Aorta (tissue), 5 donors: ENCODE measurements around the gene TEX52. TPM values are rescaled to one million over a fixed set of nuclear protein-coding genes. Genes with fewer than 3 reads are reported as not detected.

Source experiments
- ATAC-seq: fragments of 200-7000 bp; cut with Tn5 transposase; one replicate; pipeline ENCODE4 v1.9.1; 2022; ENCODE audit warnings: moderate library complexity; ENCODE audit not compliant: low FRiP score
- DNase-seq, 2 donors: peaks; one replicate each; pipeline ENCODE4 v3.0.0-alpha.2; 2020
- H3K27ac ChIP-seq, 2 donors: one replicate each; pipeline ENCODE4 v1.5.1; 2013; ENCODE audit warnings: low read length in 2 of 2, mild to moderate bottlenecking in 2 of 2, moderate library complexity in 2 of 2, control low read depth in 1 of 2, inconsistent platforms in 1 of 2, low read depth in 1 of 2
- H3K27me3 ChIP-seq, 2 donors: one replicate each; pipeline ENCODE4 v1.6.1; 2013; ENCODE audit warnings: control low read depth in 1 of 2, low read length in 1 of 2, mild to moderate bottlenecking in 1 of 2, moderate library complexity in 1 of 2; ENCODE audit not compliant: insufficient read depth in 2 of 2, control insufficient read depth in 1 of 2
- H3K36me3 ChIP-seq, 2 donors: one replicate each; pipeline ENCODE4 v1.6.1; 2013; ENCODE audit warnings: control low read depth in 1 of 2, low read length in 1 of 2, mild to moderate bottlenecking in 1 of 2; ENCODE audit not compliant: insufficient read depth in 2 of 2, control insufficient read depth in 1 of 2
- H3K4me1 ChIP-seq, 2 donors: one replicate each; pipeline ENCODE4 v1.6.1; 2013; ENCODE audit warnings: low read length in 2 of 2, control low read depth in 1 of 2, mild to moderate bottlenecking in 1 of 2, moderate library complexity in 1 of 2; ENCODE audit not compliant: insufficient read depth in 2 of 2, control insufficient read depth in 1 of 2
- H3K4me3 ChIP-seq, 2 donors: one replicate each; pipeline ENCODE4 v1.5.1; 2013; ENCODE audit warnings: low read length in 2 of 2, control low read depth in 1 of 2, mild to moderate bottlenecking in 1 of 2
- H3K9me3 ChIP-seq: one replicate; pipeline ENCODE4 v1.6.1; 2013; ENCODE audit warnings: mild to moderate bottlenecking, low read length; ENCODE audit not compliant: control insufficient read depth
- WGBS, 2 donors: extraction: QIAGEN DNeasy Blood & Tissue Kit; methylation state at CpG; one replicate each; pipeline ENCODE4 v1.1.7; 2013; 5-methylcytosine and 5-hydroxymethylcytosine counted together
- intact Hi-C, 2 donors: fragments of 100-400 bp; cut with DNase I; formaldehyde crosslinking; loops; one replicate each; pipeline versions ENCODE4 v1.14.2 to v1.15.0; 2022
- polyA plus RNA-seq, 2 donors: library from polyadenylated mRNA; stranded (reverse); fragments of 200-250 nt; gene quantifications; one replicate each; pipeline ENCODE4 v1.2.3, GENCODE V29; 2013
- total RNA-seq, 2 donors: library from RNA; stranded (reverse); fragmentation: NEBNext Ultra II Directional; extraction: Animal tissue kit (Norgen Biotek cat#: 25700); gene quantifications; one replicate each; pipeline ENCODE4 v1.2.1, GENCODE V29; 2021
- donor health status: healthy with polysubstance abuse.
- donor health status: Bipolar disorder and iron deficiency.
- donor health status: DM: no; HTN: no; CAD: no.
- donor health status: DM: no; HTN: no; CAD: no.
- donor health status: DM: yes; HTN: yes; CAD: no.

Gene TEX52
- total and polyA plus RNA-seq, 4 donors, result not detected

DNA sequence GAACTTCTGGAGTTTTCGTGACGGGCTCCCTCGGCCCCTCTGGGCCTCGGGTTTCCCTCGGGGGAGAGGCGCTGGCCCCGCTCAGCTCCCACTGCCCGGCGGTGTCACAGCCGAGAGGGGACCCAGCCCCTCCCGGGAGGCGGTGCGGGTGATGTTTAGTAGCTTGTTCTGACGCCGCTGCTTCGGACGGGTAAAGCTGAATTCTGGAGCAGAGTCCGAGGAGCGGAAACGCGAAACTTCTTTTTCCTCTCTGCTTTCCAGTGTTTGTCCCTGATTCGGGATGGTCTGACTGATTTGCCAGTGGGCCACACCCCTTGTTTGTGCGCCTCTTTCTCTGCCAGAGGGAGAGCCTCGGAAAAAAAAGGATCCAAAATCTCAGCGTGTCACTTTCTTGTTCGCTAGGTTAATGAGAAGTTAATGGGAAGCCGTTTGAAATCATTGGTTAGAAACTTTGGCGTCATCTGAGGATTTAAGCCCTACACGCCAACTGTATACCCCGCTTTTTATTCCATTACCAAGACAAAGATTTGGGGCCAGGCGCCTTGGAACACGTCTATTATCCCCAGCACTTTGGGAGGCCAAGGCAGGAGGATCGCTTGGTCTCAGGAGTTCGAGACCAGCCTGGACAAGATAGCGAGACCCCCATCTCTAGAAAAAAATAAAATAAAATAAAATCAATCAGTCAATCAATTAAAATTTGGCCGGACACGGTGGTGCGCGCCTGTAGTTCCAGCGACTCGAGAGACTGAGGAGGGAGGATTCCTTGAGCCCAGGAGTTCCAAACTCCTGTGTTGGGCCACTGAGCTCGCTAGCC, 34.6 kb upstream of the TEX52 start:
- Histone ChIP-seq H3K4me3 (peak overlapping the region; percentile 63 to 65), H3K4me1 (no peaks in the 10 kb centered on the region), H3K27ac (peak overlapping the region; percentile 73 to 87), H3K36me3 (no peaks in the 10 kb centered on the region), H3K27me3 (no peaks in the 10 kb centered on the region), H3K9me3 (no peaks in the 10 kb centered on the region)
- DNase-seq, result peak; percentile 77 to 88
- ATAC-seq, result peak; percentile 64
- intact Hi-C loops, result loop anchor here in 1 of 2 donors (5.0 kb wide), 1 partner anchor 79 kb away; the partner anchor contains the start of gene ITFG2
- WGBS, 2 donors, result 19% methylated on average over 42 of the region's 42 CpGs

- H3K36me3 ChIP-seq, result no peaks in the 10 kb centered on the region
- peak; percentile 99 to 100 for DNase-seq
- peak; percentile 98 for ATAC-seq
- H3K27ac ChIP-seq, result peak within 1 kb of the TSS; percentile 73 to 87
- no peaks in the 10 kb centered on the region for H3K9me3 ChIP-seq
- no peaks in the 10 kb centered on the region for H3K27me3 ChIP-seq
- intact Hi-C loops, result loop anchor here in 1 of 2 donors (5.0 kb wide), 1 partner anchor 78 kb away; the partner anchor contains the start of gene ITFG2
- H3K4me1 ChIP-seq, result no peaks in the 10 kb centered on the region
- 0% methylated on average over 81 to 83 of the region's 83 CpGs for WGBS, 2 donors
- H3K4me3 ChIP-seq, result peak within 1 kb of the TSS; percentile 63 to 65
Measured at GRCh38 chr12:2890388-2891239, 33.8 kb upstream of the TEX52 start, which contains the start of gene TULP3. TULP3 (plus strand) TSS chr12:2890891; CDS start chr12:2890948, 57 bp downstream.

DNA sequence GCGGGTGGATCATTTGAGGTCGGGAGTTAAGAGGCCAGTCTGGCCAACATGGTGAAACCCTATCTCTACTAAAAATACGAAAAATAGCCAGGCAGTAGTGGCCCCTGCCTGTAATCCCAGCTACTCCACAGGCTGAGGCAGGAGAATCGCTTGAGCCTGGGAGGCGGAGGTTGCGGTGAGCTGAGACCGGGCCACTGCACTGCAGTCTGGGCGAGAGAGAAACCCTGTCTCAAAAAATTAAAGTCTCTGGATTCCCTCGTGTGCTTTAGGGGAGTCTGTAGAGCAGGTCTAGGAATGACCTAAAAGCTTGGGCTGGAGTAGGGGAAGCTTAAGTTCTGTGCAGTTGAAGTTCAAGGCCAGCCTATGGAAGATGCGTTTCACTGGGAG, 33.2 kb upstream of the TEX52 start:
- Histone ChIP-seq H3K4me3 (peak overlapping the region; percentile 12 to 31), H3K27ac (peak overlapping the region in 1 of 2 donors; percentile 34), H3K4me1 (no peaks in the 10 kb centered on the region), H3K36me3 (no peaks in the 10 kb centered on the region), H3K9me3 (no peaks in the 10 kb centered on the region), H3K27me3 (no peaks in the 10 kb centered on the region)
- DNase-seq (peak in 1 of 2 donors; percentile 50), ATAC-seq (no peak)
- WGBS, 2 donors, result 55 to 60% methylated on average over 10 of the region's 10 CpGs
- intact Hi-C loops, result loop anchor here in 1 of 2 donors (5.0 kb wide), 1 partner anchor 78 kb away; the partner anchor contains the start of gene ITFG2

- 89% methylated on average over 10 of the region's 10 CpGs for WGBS, 2 donors
- ATAC-seq, result no peak
- DNase-seq, result peak in 1 of 2 donors; percentile 16
- no peak overlapping the region for H3K4me3 ChIP-seq
- H3K27me3 ChIP-seq, result no peaks in the 10 kb centered on the region
- H3K27ac ChIP-seq, result no peak overlapping the region
- intact Hi-C loops, result loop anchor here in 1 of 2 donors (10.0 kb wide), 2 partner anchors 58 to 148 kb away; no protein-coding TSS in a partner anchor
- H3K4me1 ChIP-seq, result no peaks in the 10 kb centered on the region
- H3K36me3 ChIP-seq, result no peaks in the 10 kb centered on the region
- no peaks in the 10 kb centered on the region for H3K9me3 ChIP-seq
Measured at GRCh38 chr12:2886768-2887450, 30.1 kb upstream of the TEX52 start.

DNA sequence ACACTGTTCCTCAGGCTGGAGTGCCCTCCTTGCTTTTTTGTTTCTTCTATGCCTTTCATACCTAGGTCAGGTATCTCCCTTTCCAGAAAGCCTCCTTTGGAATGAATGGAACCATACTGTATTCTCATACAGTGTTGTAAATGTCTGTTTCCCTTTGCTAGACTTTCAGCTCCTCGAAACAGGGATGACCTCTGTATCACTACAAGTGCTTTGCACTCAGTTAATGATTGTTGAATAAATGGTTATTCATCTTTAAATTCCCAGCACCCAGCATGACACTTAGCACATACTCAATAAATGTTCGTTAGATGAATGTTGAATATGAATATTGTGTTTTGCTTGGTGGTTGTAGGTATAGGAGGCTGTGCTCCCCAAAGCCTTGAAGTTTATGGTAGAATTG, 28.0 kb upstream of the TEX52 start:
- Histone ChIP-seq H3K4me1 (no peaks in the 10 kb centered on the region), H3K27ac (no peak overlapping the region), H3K36me3 (no peaks in the 10 kb centered on the region), H3K4me3 (no peak overlapping the region), H3K27me3 (no peaks in the 10 kb centered on the region), H3K9me3 (no peaks in the 10 kb centered on the region)
- intact Hi-C loops, result loop anchor here in 1 of 2 donors (10.0 kb wide), 2 partner anchors 60 to 150 kb away; no protein-coding TSS in a partner anchor
- ATAC-seq, result no peak
- WGBS, 2 donors, result 89 to 91% methylated on average over 2 of the region's 2 CpGs
- DNase-seq, result no peak

DNA sequence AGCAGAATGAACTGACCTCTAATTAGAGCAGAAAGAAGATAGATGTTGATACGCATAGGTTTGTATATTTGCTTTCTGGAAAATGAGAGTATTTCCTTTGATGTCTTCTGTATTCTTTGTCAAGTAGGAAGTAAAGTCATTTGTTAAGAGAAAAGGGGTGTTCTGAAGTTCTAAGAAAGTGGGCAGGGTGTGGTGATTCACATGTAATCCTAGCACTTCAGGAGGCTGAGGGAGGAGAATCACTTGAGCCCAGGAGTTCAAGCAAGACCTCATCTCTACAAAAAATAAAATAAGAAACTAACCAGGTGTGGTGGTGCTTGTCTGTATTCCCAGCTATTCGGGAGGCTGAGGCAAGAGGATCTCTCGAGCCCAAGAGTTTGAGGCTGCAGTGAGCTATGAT, 23.0 kb upstream of the TEX52 start:
- H3K4me3 ChIP-seq, result no peak overlapping the region
- H3K9me3 ChIP-seq, result no peaks in the 10 kb centered on the region
- H3K4me1 ChIP-seq, result no peaks in the 10 kb centered on the region
- H3K27ac ChIP-seq, result no peak overlapping the region
- intact Hi-C loops, result loop anchor here in 1 of 2 donors (10.0 kb wide), 2 partner anchors 65 to 155 kb away; no protein-coding TSS in a partner anchor
- H3K27me3 ChIP-seq, result no peaks in the 10 kb centered on the region
- no peak for ATAC-seq
- no peaks in the 10 kb centered on the region for H3K36me3 ChIP-seq
- 98 to 99% methylated on average over 3 of the region's 3 CpGs for WGBS, 2 donors
- no peak for DNase-seq

GRCh38 chr12:2877953-2878732, 21.3 kb upstream of the TEX52 start:
- intact Hi-C loops, result no loop called here
- Histone ChIP-seq H3K27ac (peak overlapping the region in 1 of 2 donors; percentile 13), H3K9me3 (no peaks in the 10 kb centered on the region), H3K27me3 (no peaks in the 10 kb centered on the region), H3K36me3 (no peaks in the 10 kb centered on the region), H3K4me3 (peak overlapping the region in 1 of 2 donors; percentile 87), H3K4me1 (no peaks in the 10 kb centered on the region)
- DNase-seq (no peak), ATAC-seq (no peak)
- 33 to 34% methylated on average over 16 of the region's 16 CpGs for WGBS, 2 donors
